IMR-90 (cell line): ENCODE results near the gene KRT9. TPM values are rescaled to one million over a fixed set of nuclear protein-coding genes. Genes with fewer than 3 reads are reported as not detected.

Experiments used
- ATAC-seq: fragments of 200-7000 bp; cut with Tn5 transposase; 2 replicates; pipeline ENCODE4 v1.9.1; 2020; ENCODE audit warnings: low read depth, mild to moderate bottlenecking, moderate library complexity
- BruUV-seq: library from RNA; stranded (reverse); fragments of 400-500 nt; replicated peaks from 2 replicates; lab custom pipeline; 2021; lab: Mats Ljungman, UMichigan
- CTCF ChIA-PET: fragments of 300-600 bp; formaldehyde crosslinking; extraction: SDS; loops from one replicate; lab custom pipeline; 2021; ENCODE audit warnings: antibody characterized with exemption; lab: Yijun Ruan, JAX
- POLR2A ChIA-PET: fragments of 300-600 bp; sonication (Branson Sonifier 250); formaldehyde crosslinking; loops from one replicate; lab custom pipeline; 2022; ENCODE audit warnings: antibody characterized with exemption; ENCODE audit not compliant: unreplicated experiment; lab: Charles Lee
- DNase-seq: peaks from one replicate; pipeline ENCODE4 v3.0.0; 2013
- H2AFZ ChIP-seq: replicated peaks from 2 replicates; pipeline ENCODE3; 2013; ENCODE audit warnings: low read length, mild to moderate bottlenecking; ENCODE audit not compliant: poor library complexity
- H2AK5ac ChIP-seq: 2 replicates; pipeline ENCODE4 v1.6.1; 2013; ENCODE audit warnings: low read depth, low read length, inconsistent platforms
- H2AK9ac ChIP-seq: replicated peaks from 2 replicates; pipeline ENCODE3; 2013; ENCODE audit warnings: mild to moderate bottlenecking, low read depth, low read length, moderate library complexity; ENCODE audit not compliant: poor library complexity
- H2BK120ac ChIP-seq: 2 replicates; pipeline ENCODE4 v1.6.1; 2013; ENCODE audit warnings: low read depth, low read length, inconsistent platforms
- H2BK15ac ChIP-seq: 3 replicates; pipeline ENCODE4 v1.6.1; 2013; ENCODE audit warnings: low read depth, low read length, inconsistent platforms
- H2BK20ac ChIP-seq: 2 replicates; pipeline ENCODE4 v1.6.1; 2013; ENCODE audit warnings: low read depth, mild to moderate bottlenecking, inconsistent platforms, low read length, moderate library complexity
- H2BK5ac ChIP-seq: 2 replicates; pipeline ENCODE4 v1.6.1; 2013; ENCODE audit warnings: mild to moderate bottlenecking, low read depth, low read length, inconsistent platforms; ENCODE audit not compliant: poor library complexity, severe bottlenecking
- H3K14ac ChIP-seq: replicated peaks from 2 replicates; pipeline ENCODE4 v1.6.1; 2013; ENCODE audit warnings: low read depth, low read length, inconsistent platforms
- H3K18ac ChIP-seq: 2 replicates; pipeline ENCODE4 v1.6.1; 2013; ENCODE audit warnings: low read depth, low read length, control low read depth
- H3K23ac ChIP-seq: 2 replicates; pipeline ENCODE4 v1.6.1; 2013; ENCODE audit warnings: low read depth, low read length, inconsistent platforms
- H3K27ac ChIP-seq: 2 replicates; pipeline ENCODE4 v1.5.1; 2013; ENCODE audit warnings: mild to moderate bottlenecking, control low read depth, low read length; ENCODE audit not compliant: insufficient read depth
- H3K27me3 ChIP-seq: 2 replicates; pipeline ENCODE4 v1.6.1; 2013; ENCODE audit warnings: low read length; ENCODE audit not compliant: control insufficient read depth, insufficient read depth
- H3K36me3 ChIP-seq: 2 replicates; pipeline ENCODE4 v1.6.1; 2013; ENCODE audit warnings: low read length, mixed read lengths; ENCODE audit not compliant: control insufficient read depth, insufficient read depth
- H3K4ac ChIP-seq: 2 replicates; pipeline ENCODE4 v1.6.1; 2013; ENCODE audit warnings: low read depth, low read length, inconsistent platforms
- H3K4me1 ChIP-seq: 2 replicates; pipeline ENCODE4 v1.6.1; 2013; ENCODE audit warnings: low read length, mixed read lengths; ENCODE audit not compliant: control insufficient read depth, insufficient read depth
- H3K4me2 ChIP-seq: 2 replicates; pipeline ENCODE4 v1.6.1; 2013; ENCODE audit warnings: low read depth, mild to moderate bottlenecking, control low read depth, low read length, moderate library complexity
- H3K4me3 ChIP-seq: 2 replicates; pipeline ENCODE4 v1.5.1; 2013; ENCODE audit warnings: low read depth, mild to moderate bottlenecking, control low read depth, low read length, moderate library complexity; ENCODE audit not compliant: insufficient read depth
- H3K56ac ChIP-seq: 2 replicates; pipeline ENCODE4 v1.6.1; 2013; ENCODE audit warnings: low read length, inconsistent platforms; ENCODE audit not compliant: insufficient read depth; ENCODE audit errors: extremely low read depth
- H3K79me1 ChIP-seq, 2 experiments: 2 replicates each; pipeline ENCODE4 v1.6.1; 2013; ENCODE audit warnings: low read length in 2 of 2, inconsistent platforms in 1 of 2, low read depth in 1 of 2
- H3K9ac ChIP-seq: 2 replicates; pipeline ENCODE4 v1.6.1; 2013; ENCODE audit warnings: low read depth, low read length, control low read depth
- H3K9me1 ChIP-seq: 2 replicates; pipeline ENCODE4 v1.6.1; 2013; ENCODE audit warnings: low read length, inconsistent platforms; ENCODE audit not compliant: insufficient read depth
- H3K9me3 ChIP-seq: 2 replicates; pipeline ENCODE4 v1.6.1; 2013; ENCODE audit warnings: low read length; ENCODE audit not compliant: control insufficient read depth, insufficient read depth
- H4K20me1 ChIP-seq: 2 replicates; pipeline ENCODE4 v1.6.1; 2013; ENCODE audit warnings: low read length, inconsistent platforms; ENCODE audit not compliant: insufficient read depth
- H4K5ac ChIP-seq: 2 replicates; pipeline ENCODE4 v1.6.1; 2013; ENCODE audit warnings: mild to moderate bottlenecking, low read depth, low read length, control low read depth
- H4K8ac ChIP-seq, 2 experiments: 2 replicates each; pipeline ENCODE4 v1.6.1; 2013; ENCODE audit warnings: low read depth in 2 of 2, low read length in 2 of 2, control low read depth in 1 of 2, inconsistent platforms in 1 of 2
- H4K91ac ChIP-seq: 2 replicates; pipeline ENCODE4 v1.6.1; 2013; ENCODE audit warnings: low read depth, low read length, inconsistent platforms; ENCODE audit not compliant: insufficient read depth
- BHLHE40 ChIP-seq: fragments of 150-350 bp; IDR thresholded peaks from 2 replicates; pipeline ENCODE4 v1.6.1; 2016; ENCODE audit warnings: mild to moderate bottlenecking, low read depth, low read length
- CEBPB ChIP-seq: IDR thresholded peaks from 2 replicates; pipeline ENCODE4 v1.6.1; 2012; ENCODE audit warnings: low read depth, low read length, improper control_type of control experiment
- CHD1 ChIP-seq: IDR thresholded peaks from 2 replicates; pipeline ENCODE4 v1.6.1; 2012; ENCODE audit warnings: low read depth, low read length, improper control_type of control experiment
- FOS ChIP-seq: fragments of 150-350 bp; IDR thresholded peaks from 2 replicates; pipeline ENCODE4 v1.6.1; 2016; ENCODE audit warnings: low read depth, low read length
- MAFK ChIP-seq: IDR thresholded peaks from 2 replicates; pipeline ENCODE4 v1.6.1; 2012; ENCODE audit warnings: low read depth, low read length, improper control_type of control experiment
- MAZ ChIP-seq: IDR thresholded peaks from 2 replicates; pipeline ENCODE4 v1.6.1; 2012; ENCODE audit warnings: low read depth, mild to moderate bottlenecking, low read length, improper control_type of control experiment, moderate library complexity, borderline replicate concordance
- MXI1 ChIP-seq: IDR thresholded peaks from 2 replicates; pipeline ENCODE4 v1.6.1; 2012; ENCODE audit warnings: low read depth, mild to moderate bottlenecking, low read length, moderate library complexity, borderline replicate concordance
- NFE2L2 ChIP-seq: fragments of 150-350 bp; IDR thresholded peaks from 2 replicates; pipeline ENCODE4 v1.6.1; 2016; ENCODE audit warnings: low read depth, mild to moderate bottlenecking, low read length
- POLR2A ChIP-seq: IDR thresholded peaks from 2 replicates; pipeline ENCODE4 v1.6.1; 2012; ENCODE audit warnings: mild to moderate bottlenecking, low read depth, low read length
- RAD21 ChIP-seq: IDR thresholded peaks from 2 replicates; pipeline ENCODE4 v1.6.1; 2012; ENCODE audit warnings: low read length, improper control_type of control experiment
- RFX5 ChIP-seq: IDR thresholded peaks from 2 replicates; pipeline ENCODE4 v1.8.0; 2012; ENCODE audit warnings: low read depth, mild to moderate bottlenecking, low read length, moderate library complexity
- SMC3 ChIP-seq: fragments of 150-350 bp; IDR thresholded peaks from 2 replicates; pipeline ENCODE4 v1.6.1; 2016; ENCODE audit warnings: low read depth, mild to moderate bottlenecking, antibody characterized with exemption, low read length, moderate library complexity
- WGBS, 2 experiments: methylation state at CpG; one replicate each; pipeline versions ENCODE4 v1.1.5 to v1.1.7; 2013; ENCODE audit warnings: missing lambda C conversion rate in 2 of 2; ENCODE audit not compliant: insufficient read length in 1 of 2; ENCODE audit errors: extremely low coverage in 2 of 2; 5-methylcytosine and 5-hydroxymethylcytosine counted together
- dilution Hi-C: fragments of 300-500 bp; cut with HindIII; formaldehyde crosslinking; loops from one replicate; pipeline ENCODE4 v1.14.3; 2018; ENCODE audit warnings: low sequenced_read_pairs; ENCODE audit not compliant: unreplicated experiment
- in situ Hi-C: fragments of 300-500 bp; cut with MboI; formaldehyde crosslinking; loops from 3 replicates; pipeline ENCODE4 v1.14.3; 2019; ENCODE audit warnings: low sequenced_read_pairs, inconsistent platforms, mixed read lengths
- intact Hi-C: fragments of 100-400 bp; cut with micrococcal nuclease; formaldehyde crosslinking; loops from 2 replicates; pipeline ENCODE4 v1.10.0; 2022
- polyA plus RNA-seq, 3 experiments: library from polyadenylated mRNA; depleted of rRNA; stranded (reverse); fragments of >200 nt; gene quantifications; 2 replicates each; pipeline ENCODE4 v1.2.3, GENCODE V29; 2012; ENCODE audit warnings: low replicate concordance in 1 of 3
- total RNA-seq: library from RNA; depleted of rRNA; stranded (reverse); fragments of >200 nt; gene quantifications from 2 replicates; pipeline ENCODE4 v1.2.3, GENCODE V29; 2012
- TF ChIP-seq, protein P1 (sequence below): fragments of 150-350 bp; IDR thresholded peaks from 2 replicates; pipeline ENCODE4 v1.6.1; 2017; ENCODE audit warnings: mild to moderate bottlenecking, antibody characterized with exemption, low read length, low read depth
- TF ChIP-seq, protein P2 (sequence below): fragments of 150-350 bp; IDR thresholded peaks from 2 replicates; pipeline ENCODE4 v1.6.1; 2016; ENCODE audit warnings: low read depth, mild to moderate bottlenecking, low read length, moderate library complexity, borderline replicate concordance
- TF ChIP-seq, protein P3 (sequence below): conservative IDR thresholded peaks from 2 replicates; pipeline ENCODE4 v1.5.1; 2012; ENCODE audit warnings: mild to moderate bottlenecking, low read depth, low read length, improper control_type of control experiment

Gene KRT9
- total and polyA plus RNA-seq, 2 of the 4 experiments (the other 2 are of a cell fraction): not detected

DNA sequence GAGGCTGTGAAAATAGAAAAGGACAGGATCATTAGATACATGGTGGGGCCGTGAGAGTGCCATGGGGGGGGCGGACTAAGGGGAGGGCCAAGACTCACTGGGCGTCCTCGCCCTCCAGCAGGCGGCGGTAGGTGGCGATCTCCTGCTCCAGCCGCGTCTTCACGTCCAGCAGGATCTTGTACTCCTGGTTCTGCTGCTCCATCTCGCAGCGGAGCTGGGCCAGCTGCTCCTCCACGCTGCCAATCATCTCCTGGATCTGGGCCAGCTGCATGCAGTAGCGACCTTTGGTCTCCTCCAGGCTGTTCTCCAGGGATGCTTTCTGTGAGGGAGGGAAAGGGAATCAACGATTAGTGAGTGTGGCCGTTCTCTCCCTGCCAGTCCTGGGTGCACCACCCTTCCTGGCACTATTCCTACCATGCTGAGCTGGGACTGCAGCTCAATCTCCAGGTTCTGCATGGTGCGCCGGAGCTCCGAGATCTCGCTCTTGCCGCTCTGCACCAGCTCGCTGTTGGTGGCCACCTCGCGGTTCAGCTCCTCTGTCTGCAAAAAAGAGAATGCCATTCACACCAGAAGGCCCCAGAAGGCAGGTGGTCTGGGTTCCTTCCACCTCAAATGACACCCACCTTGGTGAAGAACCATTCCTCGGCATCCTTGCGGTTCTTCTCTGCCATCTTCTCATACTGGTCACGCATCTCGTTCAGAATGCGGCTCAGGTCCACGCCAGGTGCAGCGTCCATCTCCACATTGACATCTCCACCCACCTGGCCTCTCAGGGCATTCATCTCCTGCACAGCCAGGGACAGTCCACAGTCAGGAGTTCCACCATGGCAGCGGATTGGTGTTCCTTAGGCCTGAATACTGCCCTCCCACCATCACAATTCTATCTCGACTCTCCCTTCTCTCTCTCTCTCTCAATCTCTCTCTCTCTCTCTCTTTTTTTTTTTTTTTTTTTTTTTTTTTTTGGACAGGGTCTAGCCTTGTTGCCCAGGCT, 11.6 kb upstream of the KRT9 start:
- no peak overlapping the region for H2BK5ac ChIP-seq
- H3K14ac ChIP-seq: no peak overlapping the region
- no peak overlapping the region for H2AK5ac ChIP-seq
- DNase-seq (no peak), ATAC-seq (no peak)
- no peaks in the 10 kb centered on the region for H3K9me1 ChIP-seq
- BruUV-seq: no TSS peak
- dilution Hi-C loops: no loop called here
- no peaks in the 10 kb centered on the region for H3K36me3 ChIP-seq
- H3K27ac ChIP-seq: no peak overlapping the region
- H3K56ac ChIP-seq: no peak overlapping the region
- intact Hi-C loops: no loop called here
- H3K4ac ChIP-seq: no peak overlapping the region
- no peak overlapping the region for H2BK120ac ChIP-seq
- CTCF ChIA-PET: no interaction called here
- no peak overlapping the region for H3K9ac ChIP-seq
- WGBS, 2 experiments: 89 to 100% methylated on average over 1 to 14 of the region's 33 CpGs
- H2AK9ac ChIP-seq: no peak overlapping the region
- no peaks in the 10 kb centered on the region for H4K20me1 ChIP-seq
- H3K9me3 ChIP-seq: no peaks in the 10 kb centered on the region
- no peak overlapping the region for H4K91ac ChIP-seq
- H4K5ac ChIP-seq: no peak overlapping the region
- in situ Hi-C loops: no loop called here
- no peak overlapping the region for H3K4me3 ChIP-seq
- no peak overlapping the region for H3K4me2 ChIP-seq
- no peak overlapping the region for H2AFZ ChIP-seq
- no peak overlapping the region for H2BK15ac ChIP-seq
- H3K27me3 ChIP-seq: peaks cover 37% of the 10 kb centered on the region
- no peaks in the 10 kb centered on the region for H3K4me1 ChIP-seq
- no peak overlapping the region for H3K18ac ChIP-seq
- H4K8ac ChIP-seq: no peak overlapping the region
- no peaks in the 10 kb centered on the region for H3K79me1 ChIP-seq
- no peak overlapping the region for H3K23ac ChIP-seq
- POLR2A ChIA-PET: no interaction called here
- no peak overlapping the region for H2BK20ac ChIP-seq
- TF ChIP-seq MAFK (no peak), NFE2L2 (no peak), CEBPB (no peak), MXI1 (no peak), FOS (no peak), SMC3 (no peak), BHLHE40 (no peak), RFX5 (no peak), POLR2A (no peak), CHD1 (no peak), RAD21 (no peak), MAZ (no peak)
- TF ChIP-seq, protein P1, sequence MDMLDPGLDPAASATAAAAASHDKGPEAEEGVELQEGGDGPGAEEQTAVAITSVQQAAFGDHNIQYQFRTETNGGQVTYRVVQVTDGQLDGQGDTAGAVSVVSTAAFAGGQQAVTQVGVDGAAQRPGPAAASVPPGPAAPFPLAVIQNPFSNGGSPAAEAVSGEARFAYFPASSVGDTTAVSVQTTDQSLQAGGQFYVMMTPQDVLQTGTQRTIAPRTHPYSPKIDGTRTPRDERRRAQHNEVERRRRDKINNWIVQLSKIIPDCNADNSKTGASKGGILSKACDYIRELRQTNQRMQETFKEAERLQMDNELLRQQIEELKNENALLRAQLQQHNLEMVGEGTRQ: no peak
- TF ChIP-seq, protein P2, sequence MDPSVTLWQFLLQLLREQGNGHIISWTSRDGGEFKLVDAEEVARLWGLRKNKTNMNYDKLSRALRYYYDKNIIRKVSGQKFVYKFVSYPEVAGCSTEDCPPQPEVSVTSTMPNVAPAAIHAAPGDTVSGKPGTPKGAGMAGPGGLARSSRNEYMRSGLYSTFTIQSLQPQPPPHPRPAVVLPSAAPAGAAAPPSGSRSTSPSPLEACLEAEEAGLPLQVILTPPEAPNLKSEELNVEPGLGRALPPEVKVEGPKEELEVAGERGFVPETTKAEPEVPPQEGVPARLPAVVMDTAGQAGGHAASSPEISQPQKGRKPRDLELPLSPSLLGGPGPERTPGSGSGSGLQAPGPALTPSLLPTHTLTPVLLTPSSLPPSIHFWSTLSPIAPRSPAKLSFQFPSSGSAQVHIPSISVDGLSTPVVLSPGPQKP: no peak
- TF ChIP-seq, protein P3, sequence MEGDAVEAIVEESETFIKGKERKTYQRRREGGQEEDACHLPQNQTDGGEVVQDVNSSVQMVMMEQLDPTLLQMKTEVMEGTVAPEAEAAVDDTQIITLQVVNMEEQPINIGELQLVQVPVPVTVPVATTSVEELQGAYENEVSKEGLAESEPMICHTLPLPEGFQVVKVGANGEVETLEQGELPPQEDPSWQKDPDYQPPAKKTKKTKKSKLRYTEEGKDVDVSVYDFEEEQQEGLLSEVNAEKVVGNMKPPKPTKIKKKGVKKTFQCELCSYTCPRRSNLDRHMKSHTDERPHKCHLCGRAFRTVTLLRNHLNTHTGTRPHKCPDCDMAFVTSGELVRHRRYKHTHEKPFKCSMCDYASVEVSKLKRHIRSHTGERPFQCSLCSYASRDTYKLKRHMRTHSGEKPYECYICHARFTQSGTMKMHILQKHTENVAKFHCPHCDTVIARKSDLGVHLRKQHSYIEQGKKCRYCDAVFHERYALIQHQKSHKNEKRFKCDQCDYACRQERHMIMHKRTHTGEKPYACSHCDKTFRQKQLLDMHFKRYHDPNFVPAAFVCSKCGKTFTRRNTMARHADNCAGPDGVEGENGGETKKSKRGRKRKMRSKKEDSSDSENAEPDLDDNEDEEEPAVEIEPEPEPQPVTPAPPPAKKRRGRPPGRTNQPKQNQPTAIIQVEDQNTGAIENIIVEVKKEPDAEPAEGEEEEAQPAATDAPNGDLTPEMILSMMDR: no peak
